ENCODE measurements around the gene HOXB2.

HOXB2 gene

GRCh38 chr17:48500435-48501426 is 44.2 kb downstream of the HOXB2 start:
- Mint-ChIP-seq H3K27me3 (ENCODE audit: low read depth, poor library complexity) (peaks cover 4% of the 10 kb centered on the region), H3K27ac (no peak overlapping the region), H3K4me1 (peaks cover 96% of the 10 kb centered on the region), H3K9me3 (no peaks in the 10 kb centered on the region), H3K36me3 (ENCODE audit: low read depth) (no peaks in the 10 kb centered on the region), H3K4me3 (no peak overlapping the region)
- DNase-seq, result no peak
- TF ChIP-seq, protein P1, sequence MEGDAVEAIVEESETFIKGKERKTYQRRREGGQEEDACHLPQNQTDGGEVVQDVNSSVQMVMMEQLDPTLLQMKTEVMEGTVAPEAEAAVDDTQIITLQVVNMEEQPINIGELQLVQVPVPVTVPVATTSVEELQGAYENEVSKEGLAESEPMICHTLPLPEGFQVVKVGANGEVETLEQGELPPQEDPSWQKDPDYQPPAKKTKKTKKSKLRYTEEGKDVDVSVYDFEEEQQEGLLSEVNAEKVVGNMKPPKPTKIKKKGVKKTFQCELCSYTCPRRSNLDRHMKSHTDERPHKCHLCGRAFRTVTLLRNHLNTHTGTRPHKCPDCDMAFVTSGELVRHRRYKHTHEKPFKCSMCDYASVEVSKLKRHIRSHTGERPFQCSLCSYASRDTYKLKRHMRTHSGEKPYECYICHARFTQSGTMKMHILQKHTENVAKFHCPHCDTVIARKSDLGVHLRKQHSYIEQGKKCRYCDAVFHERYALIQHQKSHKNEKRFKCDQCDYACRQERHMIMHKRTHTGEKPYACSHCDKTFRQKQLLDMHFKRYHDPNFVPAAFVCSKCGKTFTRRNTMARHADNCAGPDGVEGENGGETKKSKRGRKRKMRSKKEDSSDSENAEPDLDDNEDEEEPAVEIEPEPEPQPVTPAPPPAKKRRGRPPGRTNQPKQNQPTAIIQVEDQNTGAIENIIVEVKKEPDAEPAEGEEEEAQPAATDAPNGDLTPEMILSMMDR (IDR thresholded peaks at IDR 0.05), result peak; percentile 16

DNA sequence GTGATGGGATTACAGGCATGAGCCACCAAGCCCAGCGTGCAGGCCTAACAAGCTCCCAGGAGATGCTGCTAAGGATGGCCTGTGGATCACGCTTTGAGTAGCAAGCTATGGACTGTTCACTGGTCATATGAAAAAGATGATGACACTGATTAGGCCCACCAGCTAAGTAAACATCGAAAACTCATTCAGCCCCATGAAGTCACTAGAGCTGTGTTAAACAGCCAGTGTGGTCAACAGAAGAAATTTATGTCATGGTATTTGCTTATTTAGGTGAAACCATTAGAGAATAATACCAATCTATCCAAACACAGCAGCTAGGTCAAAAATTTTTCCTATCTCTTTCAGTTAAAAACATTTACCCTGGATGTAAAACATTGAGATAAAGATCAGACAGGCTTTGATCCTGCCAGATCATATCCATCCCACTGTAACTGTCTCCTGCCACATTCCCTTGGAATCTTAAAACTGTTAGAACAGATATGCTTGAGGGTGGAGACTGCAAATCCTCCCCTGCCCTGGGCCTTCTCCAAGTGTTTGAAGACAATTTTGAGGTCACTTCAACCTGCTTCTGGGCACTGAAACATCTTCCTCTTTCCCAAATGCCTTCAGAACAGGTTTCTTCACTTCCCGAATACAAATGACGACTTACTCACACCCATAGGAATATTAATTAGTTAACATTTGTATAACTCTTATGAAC is 45.0 kb downstream of the HOXB2 start:
- TF ChIP-seq, protein P1 (IDR thresholded peaks at IDR 0.05), result no peak
- Mint-ChIP-seq H3K27me3 (ENCODE audit: low read depth, poor library complexity) (peaks cover 4% of the 10 kb centered on the region), H3K36me3 (ENCODE audit: low read depth) (no peaks in the 10 kb centered on the region), H3K9me3 (no peaks in the 10 kb centered on the region), H3K27ac (no peak overlapping the region), H3K4me1 (peaks cover 96% of the 10 kb centered on the region), H3K4me3 (no peak overlapping the region)
- DNase-seq, result no peak

GRCh38 chr17:48499248-48499647 is 45.7 kb downstream of the HOXB2 start:
- no peak overlapping the region for H3K27ac Mint-ChIP-seq
- peaks cover 96% of the 10 kb centered on the region for H3K4me1 Mint-ChIP-seq

DNA sequence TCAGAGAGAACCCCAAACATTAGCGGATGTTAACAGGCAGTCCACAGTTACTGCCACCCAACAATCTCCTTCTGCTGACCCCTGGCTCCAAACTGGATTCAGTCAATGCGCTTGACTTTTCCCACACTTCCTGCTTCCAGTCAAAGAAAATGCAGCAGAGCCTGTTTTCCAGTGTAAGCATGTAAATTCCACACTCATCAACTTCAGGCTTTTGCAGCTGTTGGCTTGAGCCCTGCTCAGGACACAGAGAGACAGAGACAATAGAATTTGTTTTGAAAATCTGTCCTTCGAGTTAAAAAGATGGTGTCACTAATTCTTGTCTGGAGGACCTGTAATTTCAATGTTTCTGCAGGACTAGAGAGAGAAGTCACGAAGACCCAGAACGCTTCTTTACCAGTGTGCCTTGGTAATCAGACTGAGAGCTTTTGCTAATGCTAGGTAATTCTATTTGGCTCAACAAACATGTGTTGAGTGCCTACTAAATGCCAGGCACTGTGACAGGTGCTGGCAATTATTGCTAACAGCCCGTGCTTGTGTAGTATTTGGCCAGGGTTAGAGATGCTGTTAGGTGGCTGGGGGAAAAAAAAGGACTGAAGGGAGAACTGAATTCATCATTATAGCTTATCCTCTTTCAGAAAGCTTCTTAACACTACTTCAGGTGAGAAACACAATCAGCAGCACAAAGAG is 46.6 kb downstream of the HOXB2 start:
- Mint-ChIP-seq H3K9me3 (no peaks in the 10 kb centered on the region), H3K27ac (no peak overlapping the region), H3K4me3 (no peak overlapping the region), H3K27me3 (ENCODE audit: low read depth, poor library complexity) (peaks cover 8% of the 10 kb centered on the region), H3K4me1 (peaks cover 94% of the 10 kb centered on the region), H3K36me3 (ENCODE audit: low read depth) (no peaks in the 10 kb centered on the region)
- DNase-seq, result no peak
- TF ChIP-seq, protein P1 (IDR thresholded peaks at IDR 0.05), result no peak

More at GRCh38 chr17:48499248-48499647, 45.7 kb downstream of the HOXB2 start:
- Mint-ChIP-seq H3K27me3 (ENCODE audit: low read depth, poor library complexity) (peaks cover 8% of the 10 kb centered on the region), H3K36me3 (ENCODE audit: low read depth) (no peaks in the 10 kb centered on the region), H3K4me3 (no peak overlapping the region), H3K9me3 (no peaks in the 10 kb centered on the region)
- no peak for DNase-seq
- TF ChIP-seq, protein P1 (IDR thresholded peaks at IDR 0.05), result no peak

- TF ChIP-seq, protein P1 (IDR thresholded peaks at IDR 0.05), result no peak
- H3K27me3 Mint-ChIP-seq (ENCODE audit: low read depth, poor library complexity), result peaks cover 8% of the 10 kb centered on the region
- H3K27ac Mint-ChIP-seq, result no peak overlapping the region
- no peaks in the 10 kb centered on the region for H3K9me3 Mint-ChIP-seq
- no peaks in the 10 kb centered on the region for H3K36me3 Mint-ChIP-seq (ENCODE audit: low read depth)
- no peak for DNase-seq
- peaks cover 91% of the 10 kb centered on the region for H3K4me1 Mint-ChIP-seq
- no peak overlapping the region for H3K4me3 Mint-ChIP-seq
Measured at GRCh38 chr17:48497103-48497502, 47.8 kb downstream of the HOXB2 start.
